ENCODE measurements around the gene ABLIM2.

- TF ChIP-seq CTCF (conservative IDR thresholded peaks at IDR 0.05; ENCODE audit: low read depth, low read length) = no peak
- no peak for TF ChIP-seq CEBPB (IDR thresholded peaks at IDR 0.05; ENCODE audit: low read depth, low read length)
- no peak for TF ChIP-seq USF2 (IDR thresholded peaks at IDR 0.05; ENCODE audit: low read depth, low read length)
- TF ChIP-seq POLR2A (IDR thresholded peaks at IDR 0.05; ENCODE audit: low read depth, low read length) = no peak
- TF ChIP-seq RFX5 (IDR thresholded peaks at IDR 0.05; ENCODE audit: low read depth, low read length) = no peak
Measured at GRCh38 chr4:8110071-8110986, 48.3 kb downstream of the ABLIM2 start.
